ENCODE results near the gene ADGRB3. TPM values are rescaled to one million over a fixed set of nuclear protein-coding genes. Genes with fewer than 3 reads are reported as not detected.

The ADGRB3 gene
- total RNA-seq, 1 donor from 2014 or later = 1.8 TPM

- no peak overlapping the region for H3K27ac Mint-ChIP-seq
Measured at GRCh38 chr6:69090132-69090531, 455.1 kb downstream of the ADGRB3 start.

GRCh38 chr6:69096681-69097080 is 461.6 kb downstream of the ADGRB3 start:
- peaks cover 2% of the 10 kb centered on the region for H3K4me1 Mint-ChIP-seq (ENCODE audit: low read depth)
- no peak overlapping the region for H3K4me3 Mint-ChIP-seq (ENCODE audit: low read depth)
- no peaks in the 10 kb centered on the region for H3K27me3 Mint-ChIP-seq
- no peaks in the 10 kb centered on the region for H3K36me3 Mint-ChIP-seq (ENCODE audit: insufficient read depth)
- TF ChIP-seq, protein P1, sequence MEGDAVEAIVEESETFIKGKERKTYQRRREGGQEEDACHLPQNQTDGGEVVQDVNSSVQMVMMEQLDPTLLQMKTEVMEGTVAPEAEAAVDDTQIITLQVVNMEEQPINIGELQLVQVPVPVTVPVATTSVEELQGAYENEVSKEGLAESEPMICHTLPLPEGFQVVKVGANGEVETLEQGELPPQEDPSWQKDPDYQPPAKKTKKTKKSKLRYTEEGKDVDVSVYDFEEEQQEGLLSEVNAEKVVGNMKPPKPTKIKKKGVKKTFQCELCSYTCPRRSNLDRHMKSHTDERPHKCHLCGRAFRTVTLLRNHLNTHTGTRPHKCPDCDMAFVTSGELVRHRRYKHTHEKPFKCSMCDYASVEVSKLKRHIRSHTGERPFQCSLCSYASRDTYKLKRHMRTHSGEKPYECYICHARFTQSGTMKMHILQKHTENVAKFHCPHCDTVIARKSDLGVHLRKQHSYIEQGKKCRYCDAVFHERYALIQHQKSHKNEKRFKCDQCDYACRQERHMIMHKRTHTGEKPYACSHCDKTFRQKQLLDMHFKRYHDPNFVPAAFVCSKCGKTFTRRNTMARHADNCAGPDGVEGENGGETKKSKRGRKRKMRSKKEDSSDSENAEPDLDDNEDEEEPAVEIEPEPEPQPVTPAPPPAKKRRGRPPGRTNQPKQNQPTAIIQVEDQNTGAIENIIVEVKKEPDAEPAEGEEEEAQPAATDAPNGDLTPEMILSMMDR (IDR thresholded peaks at IDR 0.05; ENCODE audit: unreplicated experiment) = no peak
- H3K27ac Mint-ChIP-seq = no peak overlapping the region
- DNase-seq (ENCODE audit: low spot score, unreplicated experiment) = no peak
- H3K9me3 Mint-ChIP-seq (ENCODE audit: low read depth) = no peaks in the 10 kb centered on the region

More at GRCh38 chr6:69090132-69090531, 455.1 kb downstream of the ADGRB3 start:
- H3K4me3 Mint-ChIP-seq (ENCODE audit: low read depth) = no peak overlapping the region
- H3K36me3 Mint-ChIP-seq (ENCODE audit: insufficient read depth) = no peaks in the 10 kb centered on the region
- no peak for DNase-seq (ENCODE audit: low spot score, unreplicated experiment)
- H3K9me3 Mint-ChIP-seq (ENCODE audit: low read depth) = no peaks in the 10 kb centered on the region
- H3K27me3 Mint-ChIP-seq = no peaks in the 10 kb centered on the region
- no peaks in the 10 kb centered on the region for H3K4me1 Mint-ChIP-seq (ENCODE audit: low read depth)
- TF ChIP-seq, protein P1 (IDR thresholded peaks at IDR 0.05; ENCODE audit: unreplicated experiment) = no peak

GRCh38 chr6:69097948-69098347 is 462.9 kb downstream of the ADGRB3 start:
- Mint-ChIP-seq H3K27me3 (no peaks in the 10 kb centered on the region), H3K36me3 (ENCODE audit: insufficient read depth) (no peaks in the 10 kb centered on the region), H3K9me3 (ENCODE audit: low read depth) (no peaks in the 10 kb centered on the region), H3K27ac (no peak overlapping the region), H3K4me1 (ENCODE audit: low read depth) (peaks cover 2% of the 10 kb centered on the region), H3K4me3 (ENCODE audit: low read depth) (no peak overlapping the region)
- DNase-seq (ENCODE audit: low spot score, unreplicated experiment) = no peak
- TF ChIP-seq, protein P1 (IDR thresholded peaks at IDR 0.05; ENCODE audit: unreplicated experiment) = no peak

DNA sequence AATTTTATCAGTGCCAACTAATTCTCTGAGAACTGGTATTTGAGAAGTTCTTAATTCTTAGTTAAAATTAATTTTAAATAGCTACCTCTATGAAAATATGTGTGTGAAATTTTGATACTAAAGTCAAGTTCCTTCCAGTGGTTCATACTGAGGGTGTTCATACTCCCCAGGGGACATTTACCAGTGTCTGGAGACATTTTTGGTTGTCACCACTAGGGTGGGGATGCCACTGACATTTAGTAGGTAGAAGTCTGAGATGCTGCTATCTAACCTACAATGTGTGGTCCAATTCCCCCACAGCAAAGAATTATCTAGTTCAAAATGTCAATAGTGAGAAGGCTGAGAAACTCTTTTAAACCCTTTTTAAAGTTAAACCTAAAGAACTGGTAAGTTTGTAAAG is 463.8 kb downstream of the ADGRB3 start:
- TF ChIP-seq, protein P1 (IDR thresholded peaks at IDR 0.05; ENCODE audit: unreplicated experiment) = no peak
- no peaks in the 10 kb centered on the region for H3K9me3 Mint-ChIP-seq (ENCODE audit: low read depth)
- no peak overlapping the region for H3K27ac Mint-ChIP-seq
- no peaks in the 10 kb centered on the region for H3K27me3 Mint-ChIP-seq
- peaks cover 2% of the 10 kb centered on the region for H3K4me1 Mint-ChIP-seq (ENCODE audit: low read depth)
- no peak overlapping the region for H3K4me3 Mint-ChIP-seq (ENCODE audit: low read depth)
- no peak for DNase-seq (ENCODE audit: low spot score, unreplicated experiment)
- H3K36me3 Mint-ChIP-seq (ENCODE audit: insufficient read depth) = no peaks in the 10 kb centered on the region

DNA sequence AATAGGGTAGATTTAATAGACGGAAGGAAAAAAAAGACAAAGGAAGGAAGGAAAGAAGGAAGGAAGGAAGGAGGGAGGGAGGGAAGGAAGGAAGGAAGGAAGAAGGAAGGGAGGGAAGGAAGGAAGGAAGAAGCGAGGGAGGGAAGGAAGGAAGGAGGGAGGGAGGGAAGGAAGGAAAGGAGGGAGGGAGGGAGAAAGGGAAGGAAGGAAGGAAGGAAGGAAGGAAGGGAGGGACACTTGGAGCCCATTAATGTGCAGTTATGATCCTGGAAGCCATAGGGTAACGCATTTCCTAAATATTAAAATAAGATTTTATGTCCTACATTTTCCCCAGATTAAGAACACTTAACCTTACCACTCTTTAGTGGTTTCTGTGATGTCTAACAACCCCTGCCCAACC is 465.7 kb downstream of the ADGRB3 start:
- H3K27me3 Mint-ChIP-seq = no peaks in the 10 kb centered on the region
- H3K4me3 Mint-ChIP-seq (ENCODE audit: low read depth) = no peak overlapping the region
- no peaks in the 10 kb centered on the region for H3K36me3 Mint-ChIP-seq (ENCODE audit: insufficient read depth)
- H3K4me1 Mint-ChIP-seq (ENCODE audit: low read depth) = peaks cover 2% of the 10 kb centered on the region
- no peaks in the 10 kb centered on the region for H3K9me3 Mint-ChIP-seq (ENCODE audit: low read depth)
- no peak for DNase-seq (ENCODE audit: low spot score, unreplicated experiment)
- TF ChIP-seq, protein P1 (IDR thresholded peaks at IDR 0.05; ENCODE audit: unreplicated experiment) = no peak
- H3K27ac Mint-ChIP-seq = no peak overlapping the region
